ENCODE results near the gene NLRX1.
"Not testable (repeated sequence)": the region's sequence is repeated elsewhere in the genome, so short reads cannot be mapped to it uniquely, and the experiment has no call there.

The NLRX1 gene

GRCh38 chr11:119155733-119156492 is 12.6 kb upstream of the NLRX1 start:
- ATAC-seq (no peak), DNase-seq (peak; percentile 29)

- DNase-seq = no peak
- no peak for ATAC-seq
These were observed 12.0 kb upstream of the NLRX1 start for GRCh38 chr11:119156496-119156895.

DNA sequence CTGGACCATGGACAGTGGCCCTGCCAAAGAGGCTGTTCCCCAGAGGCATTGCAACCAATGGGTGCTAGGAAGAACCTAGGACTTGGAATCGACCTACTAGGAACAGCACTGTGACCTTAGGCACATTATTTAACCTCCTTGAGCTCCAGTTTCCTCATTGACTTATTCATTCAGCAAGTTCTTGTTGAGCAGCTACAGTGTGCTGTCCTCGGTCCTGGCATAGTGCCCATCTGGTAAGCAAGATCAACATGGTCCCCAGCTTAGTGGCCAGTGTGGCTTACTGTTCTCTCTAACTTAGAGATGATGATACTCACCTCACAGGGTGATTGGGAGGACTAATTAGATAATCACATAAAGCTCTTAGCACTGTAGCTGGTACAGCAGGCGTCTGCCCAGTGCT is 11.5 kb upstream of the NLRX1 start:
- no peak for DNase-seq
- ATAC-seq = no peak

DNA sequence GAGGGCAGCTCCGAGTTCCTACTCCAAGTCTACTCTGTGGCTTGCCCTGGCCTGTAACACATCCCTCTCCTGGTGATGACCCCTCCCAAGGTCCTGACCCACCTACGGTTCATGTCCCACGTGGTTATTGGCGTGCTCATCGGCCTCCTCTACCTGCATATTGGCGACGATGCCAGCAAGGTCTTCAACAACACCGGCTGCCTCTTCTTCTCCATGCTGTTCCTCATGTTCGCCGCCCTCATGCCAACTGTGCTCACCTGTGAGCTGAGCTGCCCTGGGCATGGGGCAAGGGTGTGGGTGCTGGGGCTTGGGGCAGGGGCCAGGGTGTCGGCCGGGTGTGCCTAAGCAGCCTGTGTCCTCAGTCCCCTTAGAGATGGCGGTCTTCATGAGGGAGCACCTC is 10.1 kb upstream of the NLRX1 start:
- ATAC-seq = no peak
- no peak for DNase-seq

GRCh38 chr11:119160151-119160550 is 8.4 kb upstream of the NLRX1 start:
- DNase-seq (no peak), ATAC-seq (no peak)

GRCh38 chr11:119161871-119162270 is 6.7 kb upstream of the NLRX1 start:
- no peak for DNase-seq
- no peak for ATAC-seq

DNA sequence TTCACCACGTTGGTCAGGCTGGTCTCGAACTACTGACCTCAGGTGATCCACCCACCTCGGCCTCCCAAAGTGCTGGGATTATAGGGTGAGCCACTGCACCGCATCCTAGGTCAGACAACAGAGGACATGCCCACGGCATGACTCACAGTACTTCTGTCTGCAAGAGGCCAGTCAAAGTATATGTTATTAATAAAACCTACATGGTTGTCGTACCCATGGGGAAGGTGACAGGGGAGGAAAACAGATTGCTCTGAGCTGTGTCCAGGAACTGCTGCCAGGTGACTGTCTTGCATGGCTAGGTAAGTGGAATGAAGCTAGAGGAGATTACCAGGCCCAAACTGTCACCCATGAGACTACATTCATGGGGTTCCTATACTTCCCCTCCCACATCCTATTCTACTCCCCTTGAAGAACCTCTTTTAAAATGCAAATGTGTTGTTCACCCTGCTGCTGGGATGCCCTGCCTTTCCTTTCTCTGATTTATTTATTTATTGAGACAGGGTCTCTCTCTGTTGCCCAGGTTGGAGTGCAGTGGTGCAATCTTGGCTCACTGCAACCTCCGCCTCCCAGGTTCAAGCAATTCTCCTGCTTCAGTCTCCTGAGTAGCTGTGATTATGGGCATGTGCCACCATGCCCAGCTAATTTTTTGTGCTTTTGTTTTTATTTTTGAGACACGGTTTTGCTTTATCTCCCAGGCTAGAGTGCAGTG is 2.0 kb upstream of the NLRX1 start:
- ATAC-seq = no peak
- DNase-seq = no peak

DNA sequence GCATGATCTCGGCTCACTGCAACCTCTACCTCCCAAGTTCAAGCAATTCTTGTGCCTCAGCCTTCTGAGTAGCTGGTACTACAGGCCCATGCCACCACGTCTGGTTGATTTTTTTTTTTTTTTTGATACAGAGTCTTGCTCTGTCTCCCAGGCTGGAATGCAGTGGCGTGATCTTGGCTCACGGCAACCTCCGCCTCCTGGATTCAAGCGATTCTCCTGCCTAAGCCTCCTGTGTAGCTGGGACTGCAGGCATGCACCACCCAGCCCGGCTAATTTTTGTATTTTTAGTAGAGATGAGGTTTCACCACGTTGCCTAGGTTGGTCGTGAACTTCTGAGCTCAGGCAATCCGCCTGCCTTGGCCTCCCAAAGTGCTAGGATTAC is 1.5 kb upstream of the NLRX1 start:
- ATAC-seq, DNase-seq: not testable (repeated sequence)

DNA sequence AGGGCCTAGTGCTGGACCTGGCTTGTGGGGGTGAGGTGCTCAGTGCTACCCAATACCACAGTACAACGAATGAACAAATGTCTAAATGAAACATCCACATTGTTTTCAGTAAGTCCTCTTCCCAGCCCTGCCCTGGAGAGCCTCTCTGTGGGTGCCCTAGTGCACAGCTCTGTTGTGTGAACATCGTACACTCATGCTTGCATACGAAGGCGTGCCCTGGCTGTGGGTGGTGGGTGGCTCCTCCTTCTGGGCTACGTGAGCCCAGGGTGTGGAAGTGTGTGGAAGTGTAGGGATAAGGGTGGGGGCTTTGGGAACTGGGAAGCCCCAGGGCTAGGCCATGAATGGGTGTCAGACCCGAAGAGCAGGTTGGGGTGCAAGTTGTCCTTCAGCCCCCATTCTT is 592 bp upstream of the NLRX1 start:
- DNase-seq (no peak), ATAC-seq (no peak)

DNA sequence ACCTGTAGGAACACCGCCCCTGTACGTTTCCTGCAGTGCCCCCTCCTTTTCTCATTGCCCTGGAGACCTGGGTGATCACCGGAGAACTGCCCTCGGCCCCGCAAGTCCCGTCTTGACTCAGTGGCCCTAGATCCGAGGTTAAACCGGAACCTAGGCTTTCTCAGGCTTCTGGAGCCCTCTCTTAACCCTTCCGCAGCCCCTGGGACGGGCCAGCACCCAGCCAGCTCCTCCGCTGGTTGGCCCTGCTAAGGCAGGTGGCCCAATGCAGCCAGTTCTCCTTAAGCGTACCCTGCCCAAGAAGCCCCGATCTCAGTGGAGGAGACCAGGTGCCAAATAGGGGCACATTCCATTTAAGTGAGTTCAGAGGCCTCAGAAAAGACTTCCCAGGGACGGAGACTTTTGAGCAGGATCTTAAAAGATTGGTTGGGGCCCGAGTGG is 776 bp downstream of the NLRX1 start:
- DNase-seq = peak; percentile 62
- ATAC-seq = peak; percentile 63

GRCh38 chr11:119172513-119172912 is 4.0 kb downstream of the NLRX1 start:
- ATAC-seq (no peak), DNase-seq (no peak)

DNA sequence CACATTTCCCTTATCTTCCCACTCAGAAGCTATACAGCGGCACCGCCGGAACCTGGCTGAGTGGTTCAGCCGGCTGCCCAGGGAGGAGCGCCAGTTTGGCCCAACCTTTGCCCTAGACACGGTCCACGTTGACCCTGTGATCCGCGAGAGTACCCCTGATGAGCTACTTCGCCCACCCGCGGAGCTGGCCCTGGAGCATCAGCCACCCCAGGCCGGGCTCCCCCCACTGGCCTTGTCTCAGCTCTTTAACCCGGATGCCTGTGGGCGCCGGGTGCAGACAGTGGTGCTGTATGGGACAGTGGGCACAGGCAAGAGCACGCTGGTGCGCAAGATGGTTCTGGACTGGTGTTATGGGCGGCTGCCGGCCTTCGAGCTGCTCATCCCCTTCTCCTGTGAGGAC is 4.9 kb downstream of the NLRX1 start:
- DNase-seq = no peak
- ATAC-seq = no peak

GRCh38 chr11:119175493-119176077 is 7.1 kb downstream of the NLRX1 start:
- ATAC-seq (peak; percentile 19), DNase-seq (no peak)

DNA sequence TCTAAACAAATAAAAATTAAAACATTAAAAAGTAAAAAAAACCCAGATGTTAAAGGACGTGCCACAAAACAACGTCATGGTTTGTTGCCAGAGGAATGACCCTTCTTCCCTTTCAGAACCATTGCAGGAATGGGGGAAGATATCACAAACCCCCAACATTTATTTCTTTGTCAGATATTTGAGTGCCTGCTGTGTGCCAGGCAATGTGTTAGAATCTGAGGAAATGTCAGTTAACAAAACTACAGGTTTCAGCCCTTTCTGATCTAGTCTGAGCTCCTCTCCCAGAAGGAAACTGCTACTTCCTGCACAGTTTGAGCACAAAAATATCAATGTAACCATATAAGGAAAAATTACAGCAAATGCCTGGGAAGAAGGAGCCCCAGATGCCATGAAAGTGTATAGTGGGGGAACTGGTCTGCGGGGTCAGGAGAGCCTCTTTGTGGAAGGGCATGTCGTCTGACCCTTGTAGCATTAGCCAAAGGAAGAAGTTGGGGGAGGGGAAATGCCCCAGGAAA is 9.7 kb downstream of the NLRX1 start:
- ATAC-seq (no peak), DNase-seq (no peak)

DNA sequence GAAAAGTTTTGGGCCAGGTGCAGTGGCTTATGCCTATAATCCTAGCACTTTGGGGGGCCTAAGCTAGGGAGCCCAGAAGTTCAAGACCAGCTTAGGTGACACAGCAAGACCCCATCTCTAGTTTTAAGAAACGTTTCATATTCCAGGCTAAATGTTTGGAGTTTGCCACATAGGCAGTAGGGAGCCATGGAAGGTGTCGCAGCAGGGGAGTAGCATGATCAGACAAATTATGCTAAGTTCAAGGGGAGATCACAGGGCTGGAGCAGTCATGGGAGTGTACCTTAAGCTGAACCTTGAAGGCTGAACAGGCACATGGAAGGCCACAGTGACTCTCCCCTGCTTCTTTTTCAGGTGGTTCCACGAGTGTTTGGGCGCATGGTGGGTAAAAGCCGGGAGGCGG is 10.8 kb downstream of the NLRX1 start:
- ATAC-seq (no peak), DNase-seq (no peak)

- DNase-seq = no peak
- ATAC-seq = no peak
These were observed 11.5 kb downstream of the NLRX1 start for GRCh38 chr11:119179983-119180382.

- DNase-seq = no peak
- ATAC-seq = no peak
These were observed 12.5 kb downstream of the NLRX1 start for GRCh38 chr11:119180729-119181676.

DNA sequence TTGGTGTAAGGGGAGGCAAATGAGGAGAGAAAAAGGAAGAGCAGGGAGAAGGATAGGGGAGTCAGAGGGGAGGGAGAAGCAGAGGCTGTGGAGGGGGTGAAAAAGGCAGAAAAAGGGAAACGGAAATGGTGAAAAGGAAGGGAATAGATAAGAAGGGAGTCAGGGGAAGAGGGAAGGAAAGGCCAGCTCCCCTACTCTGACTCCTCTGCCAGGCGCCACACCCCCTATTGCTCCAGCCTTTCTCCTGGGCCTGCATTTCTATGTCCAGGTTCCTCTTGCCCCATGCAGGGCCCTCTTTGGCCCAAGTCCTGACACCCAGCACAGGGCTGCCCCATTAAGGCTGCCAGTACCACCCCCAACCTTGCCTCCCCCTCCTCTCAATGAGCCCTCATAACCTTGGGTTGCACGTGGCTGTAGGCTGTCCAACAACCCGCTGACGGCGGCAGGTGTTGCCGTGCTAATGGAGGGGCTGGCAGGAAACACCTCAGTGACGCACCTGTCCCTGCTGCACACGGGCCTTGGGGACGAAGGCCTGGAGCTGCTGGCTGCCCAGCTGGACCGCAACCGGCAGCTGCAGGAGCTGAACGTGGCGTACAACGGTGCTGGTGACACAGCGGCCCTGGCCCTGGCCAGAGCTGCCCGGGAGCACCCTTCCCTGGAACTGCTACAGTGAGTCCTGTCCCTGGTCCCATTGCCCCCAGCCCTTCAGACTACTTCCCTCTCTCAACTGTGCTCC is 13.3 kb downstream of the NLRX1 start:
- DNase-seq = no peak
- ATAC-seq = no peak

DNA sequence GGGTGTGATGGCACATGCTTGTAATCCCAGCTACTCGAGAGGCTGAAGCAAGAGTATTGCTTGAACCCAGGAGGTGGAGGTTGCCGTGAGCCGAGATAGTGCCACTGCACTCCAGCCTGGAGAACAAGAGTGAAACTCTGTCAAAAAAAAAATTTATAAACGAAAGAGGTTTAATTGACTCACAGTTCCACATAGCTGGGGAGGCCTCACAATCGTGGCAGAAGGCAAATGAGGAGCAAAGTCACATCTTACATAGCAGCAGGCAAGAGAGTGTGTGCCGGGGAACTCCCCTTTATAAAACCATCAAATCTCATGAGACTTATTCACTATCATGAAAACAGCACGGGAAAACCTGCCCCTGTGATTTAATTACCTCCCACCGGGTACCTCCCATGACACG is 15.9 kb downstream of the NLRX1 start:
- ATAC-seq, DNase-seq: not testable (repeated sequence)

DNA sequence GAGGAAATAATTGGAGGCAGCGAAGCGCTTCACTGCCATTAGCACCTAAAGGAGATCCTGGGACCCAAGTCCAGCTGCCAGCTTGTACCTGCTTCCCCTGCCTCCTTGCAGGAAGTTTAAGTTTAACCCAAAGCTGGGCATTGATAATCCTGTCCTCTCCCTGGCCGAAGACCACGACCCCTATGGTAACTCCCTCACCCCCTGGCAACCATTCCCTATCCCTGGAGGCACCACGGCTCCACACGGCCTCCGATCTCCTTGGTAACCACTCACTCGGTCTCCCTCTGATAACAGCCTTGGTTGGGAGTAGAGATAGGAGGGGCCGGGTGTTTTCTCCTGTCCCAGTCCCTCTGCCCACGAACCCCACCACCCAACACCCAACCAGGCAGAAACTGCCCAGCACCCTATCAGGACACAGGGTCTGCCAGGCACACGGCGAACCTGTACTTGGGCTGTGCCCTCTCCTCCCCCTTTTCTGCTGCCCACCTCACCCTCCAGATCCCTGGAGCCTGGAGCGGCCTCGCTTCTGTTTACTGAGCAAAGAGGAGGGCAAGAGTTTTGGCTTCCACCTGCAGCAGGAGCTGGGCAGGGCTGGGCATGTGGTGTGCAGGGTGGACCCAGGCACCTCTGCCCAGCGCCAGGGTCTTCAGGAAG is 17.6 kb downstream of the NLRX1 start:
- DNase-seq (no peak), ATAC-seq (no peak)
